OCI-LY1 (cell line): Measurements from ENCODE around the gene SDSL.

Experiments used
- EZH2 ChIP-seq: fragments of 200-600 bp; sonication (generic), shearing (Covaris generic); IDR thresholded peaks from 2 replicates; pipeline ENCODE4 v1.8.0; 2017; ENCODE audit warnings: borderline replicate concordance, mixed run types, mild to moderate bottlenecking, antibody characterized with exemption, low read length, moderate library complexity, mixed read lengths
- TF ChIP-seq, protein P1 (sequence below): fragments of 200-600 bp; sonication (generic), shearing (Covaris generic); IDR thresholded peaks from 2 replicates; pipeline ENCODE4 v1.5.1; 2017; ENCODE audit warnings: mild to moderate bottlenecking, antibody characterized with exemption, low read length, moderate library complexity, mixed read lengths

DNA sequence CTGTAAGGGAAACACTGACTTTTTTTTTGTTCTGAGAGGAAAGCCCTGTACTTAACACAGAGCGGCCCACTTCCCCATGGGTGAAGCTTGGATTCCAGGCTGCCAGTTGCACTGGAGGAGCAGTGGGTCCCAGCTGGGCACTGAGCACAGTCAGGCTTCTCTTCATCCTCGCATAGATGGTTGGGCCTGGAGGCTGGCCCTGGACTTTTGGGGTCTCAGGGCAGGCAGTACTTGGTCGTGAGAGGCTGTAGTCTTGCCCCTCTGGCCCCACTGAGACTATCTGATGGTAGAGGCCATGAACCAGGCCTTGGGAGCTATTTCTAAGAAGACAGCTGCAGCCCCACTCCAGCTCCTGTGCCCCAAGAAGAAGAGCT is 55.6 kb downstream of the SDSL start:
- TF ChIP-seq, protein P1, sequence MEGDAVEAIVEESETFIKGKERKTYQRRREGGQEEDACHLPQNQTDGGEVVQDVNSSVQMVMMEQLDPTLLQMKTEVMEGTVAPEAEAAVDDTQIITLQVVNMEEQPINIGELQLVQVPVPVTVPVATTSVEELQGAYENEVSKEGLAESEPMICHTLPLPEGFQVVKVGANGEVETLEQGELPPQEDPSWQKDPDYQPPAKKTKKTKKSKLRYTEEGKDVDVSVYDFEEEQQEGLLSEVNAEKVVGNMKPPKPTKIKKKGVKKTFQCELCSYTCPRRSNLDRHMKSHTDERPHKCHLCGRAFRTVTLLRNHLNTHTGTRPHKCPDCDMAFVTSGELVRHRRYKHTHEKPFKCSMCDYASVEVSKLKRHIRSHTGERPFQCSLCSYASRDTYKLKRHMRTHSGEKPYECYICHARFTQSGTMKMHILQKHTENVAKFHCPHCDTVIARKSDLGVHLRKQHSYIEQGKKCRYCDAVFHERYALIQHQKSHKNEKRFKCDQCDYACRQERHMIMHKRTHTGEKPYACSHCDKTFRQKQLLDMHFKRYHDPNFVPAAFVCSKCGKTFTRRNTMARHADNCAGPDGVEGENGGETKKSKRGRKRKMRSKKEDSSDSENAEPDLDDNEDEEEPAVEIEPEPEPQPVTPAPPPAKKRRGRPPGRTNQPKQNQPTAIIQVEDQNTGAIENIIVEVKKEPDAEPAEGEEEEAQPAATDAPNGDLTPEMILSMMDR: no peak
- TF ChIP-seq EZH2: no peak
